Measurements from ENCODE around the gene IL11. TPM values are rescaled to one million over a fixed set of nuclear protein-coding genes. Genes with fewer than 3 reads are reported as not detected.

IL11 gene
- total RNA-seq, 4 donors from 2014 or later: 0.67 TPM; not detected in 3

DNA sequence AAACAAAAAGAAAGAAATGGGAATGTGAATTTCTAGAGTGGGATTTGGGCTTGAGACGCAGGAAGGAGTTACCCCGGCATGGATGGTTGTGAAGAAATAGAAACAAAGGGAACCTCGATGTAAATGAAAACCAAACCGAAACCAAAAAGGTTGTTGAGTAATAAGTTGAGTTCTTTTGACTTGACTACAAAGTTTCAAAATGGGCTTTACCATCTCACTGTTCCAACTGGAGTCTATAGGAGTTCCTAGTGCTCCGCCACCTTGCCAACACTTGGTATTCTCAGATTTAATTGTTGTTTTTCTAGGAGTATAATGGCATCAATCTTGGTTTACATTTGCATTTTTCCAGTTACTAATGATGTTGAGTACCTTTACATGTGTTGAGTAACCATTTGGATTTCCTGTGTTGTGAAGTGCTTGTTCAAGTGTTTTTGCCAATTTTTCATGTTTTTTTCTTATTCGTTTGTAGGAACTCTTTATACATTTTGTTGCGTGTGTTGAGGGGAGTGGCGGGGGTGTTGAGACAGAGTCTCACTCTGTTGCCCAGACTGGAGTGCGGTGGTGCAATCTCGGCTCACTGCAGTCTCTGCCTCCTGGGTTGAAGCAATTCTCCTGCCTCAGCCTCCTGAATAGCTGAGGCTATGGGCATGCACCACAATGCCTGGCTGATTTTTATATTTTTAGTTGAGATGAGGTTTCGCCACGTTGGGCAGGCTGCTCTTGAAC, 28.1 kb upstream of the IL11 start:
- Histone ChIP-seq H3K4me1 (no peaks in the 10 kb centered on the region), H3K4me3 (no peak overlapping the region), H3K27ac (no peak overlapping the region), H3K9me3 (no peaks in the 10 kb centered on the region), H3K27me3 (no peaks in the 10 kb centered on the region), H3K36me3 (peaks cover 0 to 40% of the 10 kb centered on the region in 2 donors)
- TF ChIP-seq EP300 (IDR thresholded peaks at IDR 0.05): no peak
- TF ChIP-seq POLR2AphosphoS5 (IDR thresholded peaks at IDR 0.05): no peak
- TF ChIP-seq POLR2A (IDR thresholded peaks at IDR 0.05): no peak
- TF ChIP-seq, protein P1, sequence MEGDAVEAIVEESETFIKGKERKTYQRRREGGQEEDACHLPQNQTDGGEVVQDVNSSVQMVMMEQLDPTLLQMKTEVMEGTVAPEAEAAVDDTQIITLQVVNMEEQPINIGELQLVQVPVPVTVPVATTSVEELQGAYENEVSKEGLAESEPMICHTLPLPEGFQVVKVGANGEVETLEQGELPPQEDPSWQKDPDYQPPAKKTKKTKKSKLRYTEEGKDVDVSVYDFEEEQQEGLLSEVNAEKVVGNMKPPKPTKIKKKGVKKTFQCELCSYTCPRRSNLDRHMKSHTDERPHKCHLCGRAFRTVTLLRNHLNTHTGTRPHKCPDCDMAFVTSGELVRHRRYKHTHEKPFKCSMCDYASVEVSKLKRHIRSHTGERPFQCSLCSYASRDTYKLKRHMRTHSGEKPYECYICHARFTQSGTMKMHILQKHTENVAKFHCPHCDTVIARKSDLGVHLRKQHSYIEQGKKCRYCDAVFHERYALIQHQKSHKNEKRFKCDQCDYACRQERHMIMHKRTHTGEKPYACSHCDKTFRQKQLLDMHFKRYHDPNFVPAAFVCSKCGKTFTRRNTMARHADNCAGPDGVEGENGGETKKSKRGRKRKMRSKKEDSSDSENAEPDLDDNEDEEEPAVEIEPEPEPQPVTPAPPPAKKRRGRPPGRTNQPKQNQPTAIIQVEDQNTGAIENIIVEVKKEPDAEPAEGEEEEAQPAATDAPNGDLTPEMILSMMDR (IDR thresholded peaks at IDR 0.05): no peak
- no peak for ATAC-seq
- whole genome bisulfite sequencing, 2 donors (ENCODE audit: low coverage in 1 of 2): 85 to 89% methylated on average over 11 to 12 of the region's 12 CpGs

DNA sequence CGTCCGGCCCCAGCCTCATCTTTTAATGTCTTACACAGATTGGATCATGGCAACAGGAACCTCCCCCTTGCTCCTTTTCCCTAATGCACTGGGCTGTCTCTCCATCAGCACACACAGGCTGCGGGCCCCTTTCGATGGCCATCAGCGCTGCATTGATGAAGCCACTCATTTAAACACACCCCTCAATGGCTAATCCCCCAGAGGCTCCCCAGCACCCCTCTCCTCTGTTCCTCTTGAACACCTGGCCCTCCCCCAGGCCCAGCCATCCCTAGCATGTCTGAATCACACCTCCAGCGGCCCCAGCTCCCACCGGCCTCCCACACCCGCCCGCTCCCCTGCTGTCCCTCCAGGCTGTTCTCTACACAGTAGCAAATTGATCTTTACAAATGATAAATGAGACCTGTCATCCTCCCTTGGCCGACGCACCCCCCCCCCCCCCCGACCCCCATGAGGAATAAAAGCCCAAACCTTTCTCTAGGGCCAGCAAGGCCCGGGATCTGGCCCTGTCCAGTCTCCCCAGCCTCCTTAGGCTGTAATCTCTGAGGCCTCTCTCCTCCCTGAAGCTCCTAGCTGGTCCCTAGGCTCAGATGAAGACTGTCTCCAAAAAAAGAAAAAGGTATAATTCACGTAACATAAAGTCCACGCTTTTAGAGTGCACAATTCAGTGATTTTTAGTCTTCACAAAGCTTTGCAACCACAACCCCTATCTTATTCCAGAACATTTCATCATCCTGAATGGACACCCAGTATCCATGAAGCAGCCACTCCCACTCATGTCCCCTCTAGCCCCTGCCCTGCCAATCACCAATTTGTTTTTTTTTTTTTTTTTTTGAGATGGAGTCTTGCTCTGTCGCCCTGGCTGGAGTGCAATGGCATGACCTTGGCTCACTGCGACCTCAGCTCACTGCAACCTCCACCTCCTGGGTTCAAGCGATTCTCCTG, 22.8 kb upstream of the IL11 start:
- Histone ChIP-seq H3K27ac (no peak overlapping the region), H3K36me3 (peaks cover 0 to 41% of the 10 kb centered on the region in 2 donors)
- WGBS, 2 donors (ENCODE audit: low coverage in 1 of 2): 64 to 65% methylated on average over 6 to 13 of the region's 18 CpGs

DNA sequence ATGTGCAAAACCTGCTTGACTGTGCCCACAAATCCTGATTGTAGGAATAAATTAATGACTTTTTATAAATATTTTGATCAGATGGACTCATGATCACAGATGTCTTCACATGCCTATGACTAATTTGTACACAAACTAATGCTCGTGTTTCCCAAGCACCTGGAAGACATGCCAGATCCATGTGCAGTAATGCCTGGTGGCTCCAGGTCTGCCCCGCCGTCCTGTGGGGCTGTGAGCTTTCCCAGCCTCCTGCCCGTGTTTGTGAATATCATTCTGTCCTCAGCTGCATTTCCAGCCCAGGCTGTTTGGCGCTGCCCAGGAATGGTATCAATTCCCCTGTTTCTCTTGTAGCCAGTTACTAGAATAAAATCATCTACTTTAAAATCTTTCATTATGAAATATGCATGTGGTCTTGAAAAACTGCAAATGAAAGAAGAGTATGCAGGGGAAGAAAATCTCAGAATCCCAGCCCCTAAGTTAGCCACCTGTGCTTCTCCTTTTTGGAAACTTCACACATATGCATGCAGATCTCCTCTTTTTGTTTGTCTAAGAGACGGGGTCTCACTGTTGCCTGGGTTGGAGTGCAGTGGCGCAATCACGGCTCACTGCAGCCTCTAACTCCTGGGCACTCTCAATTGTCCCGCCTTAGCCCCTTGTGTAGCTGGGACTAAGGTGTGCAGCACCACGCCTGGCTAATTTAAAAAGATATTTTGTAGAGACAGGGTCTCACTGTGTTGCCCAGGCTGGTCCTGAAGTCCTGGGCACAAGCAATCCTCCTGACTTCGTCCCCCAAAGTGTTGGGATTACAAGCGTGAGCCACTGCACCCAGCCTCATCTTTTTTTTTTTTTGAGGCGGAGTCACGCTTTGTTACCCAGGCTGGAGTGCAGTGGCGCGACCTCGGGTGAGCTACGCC, 21.7 kb upstream of the IL11 start:
- Histone ChIP-seq H3K4me3 (no peak overlapping the region), H3K27me3 (no peaks in the 10 kb centered on the region), H3K36me3 (peaks cover 0 to 52% of the 10 kb centered on the region in 2 donors), H3K9me3 (no peaks in the 10 kb centered on the region), H3K4me1 (peaks cover 0 to 54% (median 23%) of the 10 kb centered on the region in 3 donors), H3K27ac (peak overlapping the region in 1 of 4 donors; percentile 23)
- TF ChIP-seq, protein P1 (IDR thresholded peaks at IDR 0.05): no peak
- TF ChIP-seq POLR2A (IDR thresholded peaks at IDR 0.05) (no peak), EP300 (IDR thresholded peaks at IDR 0.05) (no peak), POLR2AphosphoS5 (IDR thresholded peaks at IDR 0.05) (no peak)
- 53 to 69% methylated on average over 5 to 16 of the region's 18 CpGs for WGBS, 2 donors (ENCODE audit: low coverage in 1 of 2)
- peak; percentile 63 for ATAC-seq

More for the DNA sequence above, 22.8 kb upstream of the IL11 start:
- H3K9me3 ChIP-seq: no peaks in the 10 kb centered on the region
- TF ChIP-seq, protein P1 (IDR thresholded peaks at IDR 0.05): no peak
- TF ChIP-seq POLR2A (IDR thresholded peaks at IDR 0.05): no peak
- no peak overlapping the region for H3K4me3 ChIP-seq
- no peaks in the 10 kb centered on the region for H3K27me3 ChIP-seq
- H3K4me1 ChIP-seq: peaks cover 0 to 43% (median 12%) of the 10 kb centered on the region in 3 donors
- ATAC-seq: no peak

DNA sequence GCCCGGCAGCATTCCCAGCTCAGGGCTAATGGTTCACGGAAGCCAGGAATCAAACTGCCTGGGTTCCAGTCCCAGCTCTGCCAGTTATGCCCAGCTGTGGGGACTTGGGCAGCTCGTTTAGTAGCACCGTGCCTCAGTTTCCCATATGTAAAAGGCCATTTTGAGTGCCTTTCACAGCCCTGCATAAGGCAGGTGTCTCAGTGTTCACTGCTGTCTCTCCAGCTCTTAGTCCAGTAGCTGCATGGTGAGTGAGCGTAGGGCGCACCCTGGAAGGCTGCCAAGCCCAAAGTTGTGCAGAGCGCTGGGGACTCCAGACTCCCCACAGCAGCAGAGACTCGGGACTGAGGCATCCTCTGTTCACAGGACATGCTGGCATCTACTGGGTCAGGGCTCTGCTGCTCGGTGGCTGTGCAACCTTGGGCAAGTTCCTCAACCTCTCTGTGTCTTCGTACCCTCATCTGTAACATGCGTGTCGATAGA, 21.0 kb upstream of the IL11 start:
- H3K4me1 ChIP-seq: peaks cover 0 to 61% (median 28%) of the 10 kb centered on the region in 3 donors
- peaks cover 0 to 52% of the 10 kb centered on the region in 2 donors for H3K36me3 ChIP-seq
- 80 to 92% methylated on average over 1 to 5 of the region's 12 CpGs for WGBS, 2 donors (ENCODE audit: low coverage in 1 of 2)
- no peaks in the 10 kb centered on the region for H3K9me3 ChIP-seq
- TF ChIP-seq POLR2AphosphoS5 (IDR thresholded peaks at IDR 0.05): no peak
- TF ChIP-seq EP300 (IDR thresholded peaks at IDR 0.05): no peak
- TF ChIP-seq POLR2A (IDR thresholded peaks at IDR 0.05): no peak
- TF ChIP-seq, protein P1 (IDR thresholded peaks at IDR 0.05): no peak
- ATAC-seq: no peak
- H3K27ac ChIP-seq: peak overlapping the region in 2 of 4 donors; percentile 4 to 23
- no peaks in the 10 kb centered on the region for H3K27me3 ChIP-seq
- no peak overlapping the region for H3K4me3 ChIP-seq

All from gastroesophageal sphincter (tissue), 4 donors.